Smooth muscle cell (in vitro differentiated cells): Measurements from ENCODE around the gene RGL2. TPM values are rescaled to one million over a fixed set of nuclear protein-coding genes. Genes with fewer than 3 reads are reported as not detected.
"Not testable (repeated sequence)": the region's sequence is repeated elsewhere in the genome, so short reads cannot be mapped to it uniquely, and the experiment has no call there.

Source experiments
- DNase-seq: peaks from one replicate; lab custom pipeline; 2025; ENCODE audit not compliant: unreplicated experiment; lab: John Stamatoyannopoulos, UW
- H2AFZ ChIP-seq: fragments of 200-600 bp; sonication (generic); 2 replicates; pipeline ENCODE4 v1.6.0; 2016; ENCODE audit warnings: antibody characterized with exemption, low read depth, mild to moderate bottlenecking
- H3F3A ChIP-seq: fragments of 200-600 bp; sonication (generic); 2 replicates; pipeline ENCODE4 v1.6.0; 2017; ENCODE audit warnings: antibody characterized with exemption, low read depth
- H3K27ac ChIP-seq: fragments of 200-600 bp; sonication (generic); 2 replicates; pipeline ENCODE4 v1.5.1; 2016; ENCODE audit warnings: low read depth, mild to moderate bottlenecking
- H3K27me3 ChIP-seq: fragments of 200-600 bp; sonication (generic); 2 replicates; pipeline ENCODE4 v1.6.1; 2016; ENCODE audit warnings: low read depth, mild to moderate bottlenecking
- H3K36me3 ChIP-seq: fragments of 200-600 bp; sonication (generic); 2 replicates; pipeline ENCODE4 v1.5.1; 2016; ENCODE audit warnings: low read depth
- H3K4me1 ChIP-seq: fragments of 200-600 bp; sonication (generic); 2 replicates; pipeline ENCODE4 v1.5.1; 2016; ENCODE audit warnings: low read depth
- H3K4me2 ChIP-seq: fragments of 200-600 bp; sonication (generic); 2 replicates; pipeline ENCODE4 v1.6.0; 2016; ENCODE audit warnings: mild to moderate bottlenecking
- H3K4me3 ChIP-seq: fragments of 200-600 bp; sonication (generic); 2 replicates; pipeline ENCODE4 v1.5.1; 2016; ENCODE audit warnings: mild to moderate bottlenecking
- H3K79me2 ChIP-seq: fragments of 200-600 bp; sonication (generic); 2 replicates; pipeline ENCODE4 v1.6.0; 2016; ENCODE audit warnings: low read depth, mild to moderate bottlenecking
- H3K9ac ChIP-seq: fragments of 200-600 bp; sonication (generic); 2 replicates; pipeline ENCODE4 v1.6.0; 2016; ENCODE audit warnings: low read depth
- H3K9me3 ChIP-seq: fragments of 200-600 bp; sonication (generic); replicated peaks from 2 replicates; pipeline ENCODE4 v1.5.1; 2016; ENCODE audit warnings: low read depth
- H4K20me1 ChIP-seq: fragments of 200-600 bp; sonication (generic); 2 replicates; pipeline ENCODE4 v1.6.0; 2016; ENCODE audit warnings: low read depth
- WGBS: methylation state at CpG from one replicate; pipeline ENCODE4 v1.1.7; 2016; ENCODE audit warnings: low lambda C conversion rate; 5-methylcytosine and 5-hydroxymethylcytosine counted together
- polyA plus RNA-seq: library from polyadenylated mRNA; unstranded; fragments of >200 nt; fragmentation: Nextera tagmentation; extraction: Ambion mirVana; gene quantifications from 2 replicates; pipeline ENCODE4 v1.2.1, GENCODE V29; 2016
- total RNA-seq: library from RNA; depleted of rRNA; stranded (reverse); fragments of >200 nt; gene quantifications from 2 replicates; pipeline ENCODE4 v1.2.3, GENCODE V29; 2014
- TF ChIP-seq, protein P1 (sequence below): fragments of 200-600 bp; sonication (generic); IDR thresholded peaks from 2 replicates; pipeline ENCODE4 v1.5.1; 2017; ENCODE audit warnings: borderline replicate concordance, mild to moderate bottlenecking, antibody characterized with exemption; ENCODE audit not compliant: insufficient read depth, poor library complexity, severe bottlenecking

RGL2 gene
- total and polyA plus RNA-seq, 2 experiments from 2014 or later, result 21.8 to 58.7 TPM

DNA sequence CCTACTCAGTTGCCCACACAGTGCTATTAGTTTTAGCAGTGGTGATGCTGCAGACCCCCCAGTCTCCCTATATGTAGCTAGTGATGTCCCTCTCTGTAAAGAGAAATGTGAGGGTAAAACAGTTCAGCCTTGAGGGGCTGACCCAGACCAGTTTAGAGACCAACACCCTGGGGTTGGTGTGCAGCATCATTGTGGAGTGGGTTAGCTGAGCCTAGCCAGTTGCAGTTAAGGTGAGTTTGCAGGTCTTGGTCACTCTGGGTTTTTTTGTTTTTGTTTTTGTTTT, 22.2 kb downstream of the RGL2 start:
- Histone ChIP-seq H3K4me1 (peaks cover 42% of the 10 kb centered on the region), H3K9me3 (no peaks in the 10 kb centered on the region), H3K36me3 (no peaks in the 10 kb centered on the region), H3K4me2 (peak overlapping the region; percentile 86), H3K79me2 (peaks cover 37% of the 10 kb centered on the region), H3K27me3 (no peaks in the 10 kb centered on the region), H3K27ac (peak overlapping the region; percentile 85), H2AFZ (no peak overlapping the region), H3F3A (peaks cover 43% of the 10 kb centered on the region), H4K20me1 (peaks cover 45% of the 10 kb centered on the region), H3K4me3 (peak overlapping the region; percentile 57), H3K9ac (no peak overlapping the region)
- TF ChIP-seq, protein P1, sequence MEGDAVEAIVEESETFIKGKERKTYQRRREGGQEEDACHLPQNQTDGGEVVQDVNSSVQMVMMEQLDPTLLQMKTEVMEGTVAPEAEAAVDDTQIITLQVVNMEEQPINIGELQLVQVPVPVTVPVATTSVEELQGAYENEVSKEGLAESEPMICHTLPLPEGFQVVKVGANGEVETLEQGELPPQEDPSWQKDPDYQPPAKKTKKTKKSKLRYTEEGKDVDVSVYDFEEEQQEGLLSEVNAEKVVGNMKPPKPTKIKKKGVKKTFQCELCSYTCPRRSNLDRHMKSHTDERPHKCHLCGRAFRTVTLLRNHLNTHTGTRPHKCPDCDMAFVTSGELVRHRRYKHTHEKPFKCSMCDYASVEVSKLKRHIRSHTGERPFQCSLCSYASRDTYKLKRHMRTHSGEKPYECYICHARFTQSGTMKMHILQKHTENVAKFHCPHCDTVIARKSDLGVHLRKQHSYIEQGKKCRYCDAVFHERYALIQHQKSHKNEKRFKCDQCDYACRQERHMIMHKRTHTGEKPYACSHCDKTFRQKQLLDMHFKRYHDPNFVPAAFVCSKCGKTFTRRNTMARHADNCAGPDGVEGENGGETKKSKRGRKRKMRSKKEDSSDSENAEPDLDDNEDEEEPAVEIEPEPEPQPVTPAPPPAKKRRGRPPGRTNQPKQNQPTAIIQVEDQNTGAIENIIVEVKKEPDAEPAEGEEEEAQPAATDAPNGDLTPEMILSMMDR, result no peak
- no peak for DNase-seq

DNA sequence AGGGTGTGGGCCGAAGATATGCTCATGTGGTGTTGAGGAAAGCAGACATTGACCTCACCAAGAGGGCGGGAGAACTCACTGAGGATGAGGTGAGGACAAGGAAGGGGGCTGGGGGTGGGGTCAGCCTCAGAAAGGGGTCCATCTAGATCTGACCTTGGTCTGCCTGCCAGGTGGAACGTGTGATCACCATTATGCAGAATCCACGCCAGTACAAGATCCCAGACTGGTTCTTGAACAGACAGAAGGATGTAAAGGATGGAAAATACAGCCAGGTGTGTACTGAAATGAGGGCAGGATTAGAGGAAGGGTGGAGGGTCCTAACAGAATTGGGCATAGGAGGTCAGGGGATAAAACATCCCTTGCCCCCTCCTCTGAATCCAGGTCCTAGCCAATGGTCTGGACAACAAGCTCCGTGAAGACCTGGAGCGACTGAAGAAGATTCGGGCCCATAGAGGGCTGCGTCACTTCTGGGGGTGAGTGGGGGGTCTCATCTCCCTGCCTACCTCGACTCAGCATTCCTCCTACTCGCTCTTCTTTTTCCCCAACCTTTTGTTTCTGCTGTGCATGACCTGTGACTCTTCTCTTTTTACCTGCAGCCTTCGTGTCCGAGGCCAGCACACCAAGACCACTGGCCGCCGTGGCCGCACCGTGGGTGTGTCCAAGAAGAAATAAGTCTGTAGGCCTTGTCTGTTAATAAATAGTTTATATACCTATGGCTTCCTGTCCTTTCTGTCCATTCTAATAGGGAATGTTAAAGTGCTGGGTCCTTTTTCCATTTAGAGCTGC, 22.8 kb downstream of the RGL2 start:
- H3K36me3 ChIP-seq, H2AFZ ChIP-seq, H3K9me3 ChIP-seq, H3K27me3 ChIP-seq, H3K9ac ChIP-seq, DNase-seq: not testable (repeated sequence)
- peaks cover 39% of the 10 kb centered on the region for H3K79me2 ChIP-seq
- peaks cover 43% of the 10 kb centered on the region for H3F3A ChIP-seq
- H4K20me1 ChIP-seq, result peaks cover 45% of the 10 kb centered on the region
- H3K4me3 ChIP-seq, result peak overlapping the region; percentile 57
- peak overlapping the region; percentile 85 for H3K27ac ChIP-seq
- H3K4me2 ChIP-seq, result peak overlapping the region; percentile 86
- H3K4me1 ChIP-seq, result peaks cover 43% of the 10 kb centered on the region
- WGBS, result 79% methylated on average over 16 of the region's 16 CpGs

DNA sequence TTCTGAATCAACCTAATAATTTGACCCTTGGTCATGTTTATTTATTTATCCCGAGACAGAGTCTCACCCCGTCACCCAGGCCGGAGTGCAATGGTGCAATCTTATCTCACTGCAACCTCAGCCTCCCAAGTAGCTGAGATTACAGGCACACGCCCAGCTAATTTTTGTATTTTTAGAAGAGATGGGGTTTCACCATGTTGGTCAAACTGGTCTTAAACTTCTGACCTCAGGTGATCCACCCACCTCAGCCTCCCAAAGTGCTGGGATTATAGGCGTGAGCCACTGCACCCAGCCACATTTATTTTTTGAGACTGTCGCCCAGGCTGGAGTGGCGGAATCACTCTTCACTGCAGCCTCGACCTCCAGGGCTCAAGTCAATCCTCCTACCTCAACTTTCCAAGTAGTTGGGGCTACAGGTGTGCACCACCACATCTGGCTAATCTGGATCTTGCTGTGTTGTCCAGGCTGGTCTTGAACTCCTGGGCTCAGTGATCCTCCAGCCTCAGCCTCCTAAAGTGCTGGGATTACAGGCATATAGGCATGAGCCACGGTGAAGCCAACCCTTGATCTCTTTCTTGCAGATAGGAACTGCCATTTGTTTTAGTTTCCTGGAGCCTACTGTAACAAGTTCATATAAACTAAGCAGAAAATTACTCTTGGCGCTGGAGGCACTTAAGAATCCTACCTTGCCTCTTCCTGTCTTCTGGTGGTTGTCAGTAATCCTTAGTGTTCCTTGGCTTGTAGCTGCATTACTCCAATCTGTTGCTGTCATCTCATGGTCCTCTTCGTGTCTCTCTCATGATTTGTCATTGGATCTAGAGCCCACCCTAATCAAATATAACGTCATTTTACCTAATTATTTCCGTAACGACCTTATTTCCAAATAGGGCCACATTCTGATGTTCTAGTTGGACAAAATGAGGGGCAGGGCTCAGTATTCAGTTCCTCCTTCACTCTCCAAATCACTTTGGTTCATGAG, 24.5 kb downstream of the RGL2 start:
- Histone ChIP-seq H3K9ac (no peak overlapping the region), H3K27ac (peak overlapping the region; percentile 85), H3K79me2 (peaks cover 48% of the 10 kb centered on the region), H3K4me1 (peaks cover 45% of the 10 kb centered on the region), H3F3A (peaks cover 43% of the 10 kb centered on the region), H2AFZ (no peak overlapping the region), H4K20me1 (peaks cover 45% of the 10 kb centered on the region), H3K27me3 (no peaks in the 10 kb centered on the region), H3K9me3 (no peaks in the 10 kb centered on the region), H3K4me3 (peak overlapping the region; percentile 11), H3K4me2 (peak overlapping the region; percentile 86), H3K36me3 (no peaks in the 10 kb centered on the region)
- DNase-seq, result no peak
- TF ChIP-seq, protein P1, result no peak
- WGBS, result 70% methylated on average over 14 of the region's 14 CpGs
